HepG2 (cell line): ENCODE measurements around the gene GPR183. TPM values are rescaled to one million over a fixed set of nuclear protein-coding genes. Genes with fewer than 3 reads are reported as not detected.

ENCODE experiments used
- ATAC-seq: fragments of 200-7000 bp; cut with Tn5 transposase; 3 replicates; pipeline ENCODE4 v1.9.1; 2020; ENCODE audit warnings: mild to moderate bottlenecking, moderate library complexity
- BruUV-seq: library from RNA; stranded (reverse); fragments of 400-500 nt; replicated peaks from 2 replicates; lab custom pipeline; 2021; lab: Mats Ljungman, UMichigan
- CTCF ChIA-PET: fragments of 300-600 bp; formaldehyde crosslinking; extraction: SDS; loops from one replicate; lab custom pipeline; 2021; ENCODE audit warnings: low total read pairs, inconsistent platforms, low intra/inter-chr PET ratio; lab: Yijun Ruan, JAX
- POLR2A ChIA-PET: fragments of 350-600 bp; sonication (Branson Sonifier 250); formaldehyde crosslinking; loops from one replicate; lab custom pipeline; 2020; ENCODE audit warnings: antibody characterized with exemption, inconsistent platforms; lab: Yijun Ruan, JAX
- DNase-seq: peaks from one replicate; pipeline ENCODE4 v3.0.0-alpha.2; 2015; ENCODE audit warnings: low spot score
- FAIRE-seq: peaks from 3 replicates; lab custom pipeline; 2011; peaks lifted over from hg19 to GRCh38; lab: Jason Lieb, UNC
- H2AFZ ChIP-seq: one replicate; pipeline ENCODE4 v1.6.1; 2011; ENCODE audit warnings: low read length, inconsistent platforms
- H3K27ac ChIP-seq: fragments of 300-600 bp; 3 replicates; pipeline ENCODE4 v1.8.0; 2011; ENCODE audit warnings: mixed run types, mild to moderate bottlenecking, mixed read lengths, low read length, inconsistent platforms; ENCODE audit not compliant: insufficient read depth; ENCODE audit errors: extremely low read length
- H3K27me3 ChIP-seq, 2 experiments: fragments of 200-600 bp in 1 of 2; 2 replicates in 1 of 2; 3 replicates in 1 of 2; pipeline versions ENCODE4 v1.6.0 to v1.8.0; 2011; ENCODE audit warnings: low read length in 2 of 2, mild to moderate bottlenecking in 2 of 2, moderate library complexity in 2 of 2, inconsistent platforms in 1 of 2; ENCODE audit not compliant: insufficient read depth in 2 of 2, control insufficient read depth in 1 of 2
- H3K36me3 ChIP-seq, 2 experiments: fragments of 200-600 bp in 1 of 2; replicated peaks in 1 of 2; 2 replicates in 1 of 2; 3 replicates in 1 of 2; pipeline versions ENCODE4 v1.5.1 to v1.8.0; 2011; ENCODE audit warnings: low read length in 2 of 2, inconsistent platforms in 1 of 2; ENCODE audit not compliant: insufficient read depth in 2 of 2, control insufficient read depth in 1 of 2
- H3K4me1 ChIP-seq: 2 replicates; pipeline ENCODE4 v1.5.1; 2012; ENCODE audit warnings: low read length, inconsistent platforms; ENCODE audit not compliant: insufficient read depth
- H3K4me2 ChIP-seq: 2 replicates; pipeline ENCODE4 v1.6.0; 2011; ENCODE audit warnings: low read depth, low read length, inconsistent platforms
- H3K4me3 ChIP-seq, 3 experiments: fragments of 200-600 bp in 1 of 3; sonication (generic), shearing (Covaris generic) in 1 of 3; replicated peaks in 1 of 3; 2 replicates each; pipeline ENCODE4 v1.5.1; 2011 to 2016; ENCODE audit warnings: low read length in 3 of 3, inconsistent platforms in 2 of 3, low read depth in 2 of 3, mild to moderate bottlenecking in 2 of 3, control low read depth in 1 of 3, mixed read lengths in 1 of 3; ENCODE audit not compliant: insufficient read depth in 1 of 3
- H3K79me2 ChIP-seq: one replicate; pipeline ENCODE4 v1.6.1; 2011; ENCODE audit warnings: low read length, inconsistent platforms; ENCODE audit not compliant: insufficient read depth
- H3K9ac ChIP-seq: 2 replicates; pipeline ENCODE4 v1.6.0; 2011; ENCODE audit warnings: mild to moderate bottlenecking, low read depth, low read length, inconsistent platforms; ENCODE audit not compliant: insufficient read depth
- H3K9me3 ChIP-seq: 2 replicates; pipeline ENCODE4 v1.5.1; 2012; ENCODE audit warnings: mild to moderate bottlenecking, low read length
- H4K20me1 ChIP-seq: 2 replicates; pipeline ENCODE4 v1.6.0; 2011; ENCODE audit warnings: inconsistent platforms, mild to moderate bottlenecking, low read length, moderate library complexity; ENCODE audit not compliant: insufficient read depth
- ELF3 ChIP-seq: IDR thresholded peaks from 2 replicates; pipeline ENCODE4 v1.6.1; 2016; ENCODE audit warnings: missing genetic modification reagents, missing compliant biosample characterization
- HDAC2 ChIP-seq: sonication (generic); formaldehyde crosslinking; IDR thresholded peaks from 2 replicates; pipeline ENCODE4 v1.4.0; 2020; ENCODE audit warnings: missing genetic modification reagents
- RBAK ChIP-seq: sonication (generic); formaldehyde crosslinking; IDR thresholded peaks from 2 replicates; pipeline ENCODE4 v1.5.1; 2020; ENCODE audit warnings: mild to moderate bottlenecking, missing genetic modification reagents
- SMAD3 ChIP-seq: sonication (generic); formaldehyde crosslinking; IDR thresholded peaks from 2 replicates; pipeline ENCODE4 v1.4.0; 2020; ENCODE audit warnings: missing genetic modification reagents
- TOE1 ChIP-seq: sonication (generic); formaldehyde crosslinking; IDR thresholded peaks from 2 replicates; pipeline ENCODE4 v1.4.0; 2020; ENCODE audit warnings: mild to moderate bottlenecking, missing genetic modification reagents
- USF2 ChIP-seq, 2 experiments: sonication (generic) in 1 of 2; formaldehyde crosslinking in 1 of 2; IDR thresholded peaks; 2 replicates each; pipeline versions ENCODE4 v1.5.1 to v1.6.1; 2011 to 2020; ENCODE audit warnings: borderline replicate concordance in 1 of 2, low read depth in 1 of 2, low read length in 1 of 2, mild to moderate bottlenecking in 1 of 2, missing genetic modification reagents in 1 of 2, moderate library complexity in 1 of 2
- ZNF24 ChIP-seq: fragments of 450-650 bp; IDR thresholded peaks from 2 replicates; pipeline ENCODE4 v1.6.1; 2017; ENCODE audit warnings: antibody characterized with exemption, mild to moderate bottlenecking
- ZNF280B ChIP-seq: sonication (generic); formaldehyde crosslinking; IDR thresholded peaks from 2 replicates; pipeline ENCODE4 v1.5.0; 2020; ENCODE audit warnings: missing genetic modification reagents, mild to moderate bottlenecking, borderline replicate concordance
- ZNF710 ChIP-seq: sonication (generic); formaldehyde crosslinking; IDR thresholded peaks from 2 replicates; pipeline ENCODE4 v1.5.0; 2020; ENCODE audit warnings: mild to moderate bottlenecking, missing genetic modification reagents, borderline replicate concordance
- WGBS: methylation state at CpG from one replicate; pipeline ENCODE4 v1.1.6; 2017; ENCODE audit warnings: low lambda C conversion rate; 5-methylcytosine and 5-hydroxymethylcytosine counted together
- in situ Hi-C: cut with HindIII; loops from 2 replicates; pipeline ENCODE4 v1.10.0; 2017; ENCODE audit warnings: low pct_unique_long_range_greater_than_20kb; ENCODE audit not compliant: extremely low pct_ligation_motif_present
- intact Hi-C: fragments of 100-400 bp; cut with micrococcal nuclease; formaldehyde crosslinking; loops from one replicate; pipeline ENCODE4 v1.10.0; 2022; ENCODE audit not compliant: unreplicated experiment
- polyA plus RNA-seq, 8 experiments: library from polyadenylated mRNA; depleted of rRNA in 3 of 8; stranded (reverse) in 7 of 8; unstranded in 1 of 8; fragments of >200 nt; fragmentation: Illumina TruSeq in 4 of 8; extraction: Trizol in 4 of 8; gene quantifications; 2 replicates each; pipeline versions ENCODE4 v1.2.1 to v1.2.3, GENCODE V29; 2011 to 2016; ENCODE audit warnings: low read depth in 4 of 8, missing spikeins in 1 of 8, mixed read lengths in 1 of 8; ENCODE audit not compliant: insufficient read depth in 1 of 8
- total RNA-seq, 5 experiments: library from RNA; depleted of rRNA; stranded (reverse); fragments of >200 nt; fragmentation: Illumina TruSeq; extraction: Trizol; gene quantifications; 2 replicates each; pipeline ENCODE4 v1.2.3, GENCODE V29; 2016; ENCODE audit warnings: low read depth in 1 of 5

Gene GPR183
- total and polyA plus RNA-seq, 2 of the 13 experiments (the other 11 are each of a cell fraction or from before 2014, with no cell fraction given), result not detected

GRCh38 chr13:99289271-99289670 lies 17.9 kb downstream of the GPR183 start:
- no peaks in the 10 kb centered on the region for H4K20me1 ChIP-seq
- no peaks in the 10 kb centered on the region for H3K27me3 ChIP-seq
- BruUV-seq, result no TSS peak
- no peaks in the 10 kb centered on the region for H3K9me3 ChIP-seq
- H3K4me2 ChIP-seq, result no peak overlapping the region
- POLR2A ChIA-PET, result no interaction called here
- no peak overlapping the region for H2AFZ ChIP-seq
- no peaks in the 10 kb centered on the region for H3K79me2 ChIP-seq
- no peak overlapping the region for H3K9ac ChIP-seq
- WGBS, result 97% methylated on average over 2 of the region's 2 CpGs
- in situ Hi-C loops (no loop called here), intact Hi-C loops (no loop called here)
- no peak overlapping the region for H3K27ac ChIP-seq
- ATAC-seq (no peak), FAIRE-seq (no peak), DNase-seq (no peak)
- H3K36me3 ChIP-seq, result peaks cover 2 to 6% of the 10 kb centered on the region in 2 experiments; a peak in 3 of 5 replicates
- CTCF ChIA-PET, result no interaction called here
- no peak overlapping the region for H3K4me3 ChIP-seq
- peaks cover 17% of the 10 kb centered on the region for H3K4me1 ChIP-seq
- no peak for TF ChIP-seq RBAK (CRISPR knock-in tag)
- TF ChIP-seq TOE1 (CRISPR knock-in tag), result no peak
- no peak for TF ChIP-seq SMAD3 (CRISPR knock-in tag)
- no peak for TF ChIP-seq ZNF24
- no peak for TF ChIP-seq USF2 (IDR thresholded peaks at IDR 0.05; ENCODE audit: low read depth, low read length)
- TF ChIP-seq USF2 (CRISPR knock-in tag; IDR thresholded peaks at IDR 0.05; ENCODE audit: borderline replicate concordance), result no peak
- TF ChIP-seq, all 625 proteins: peak for 0

- Histone ChIP-seq H2AFZ (no peak overlapping the region), H4K20me1 (no peaks in the 10 kb centered on the region), H3K4me1 (peaks cover 17% of the 10 kb centered on the region), H3K79me2 (no peaks in the 10 kb centered on the region), H3K4me3 (no peak overlapping the region), H3K9me3 (no peaks in the 10 kb centered on the region), H3K9ac (no peak overlapping the region), H3K27ac (no peak overlapping the region), H3K36me3 (peaks cover 2 to 4% of the 10 kb centered on the region in 2 experiments; a peak in 3 of 5 replicates), H3K4me2 (no peak overlapping the region), H3K27me3 (no peaks in the 10 kb centered on the region)
- in situ Hi-C loops (no loop called here), intact Hi-C loops (no loop called here)
- CTCF ChIA-PET, result no interaction called here
- BruUV-seq, result no TSS peak
- POLR2A ChIA-PET, result no interaction called here
- ATAC-seq, result no peak
- WGBS, result 96% methylated on average over 2 of the region's 2 CpGs
- no peak for DNase-seq
- no peak for FAIRE-seq
- TF ChIP-seq ZNF280B (CRISPR knock-in tag) (no peak), HDAC2 (CRISPR knock-in tag) (no peak), ZNF710 (CRISPR knock-in tag) (no peak), ELF3 (CRISPR knock-in tag) (no peak)
Observed at GRCh38 chr13:99288089-99288488, 19.1 kb downstream of the GPR183 start.
